Activated naive CD4-positive, alpha-beta T cell treated with anti-CD3 and anti-CD28 coated beads for 36 hours (primary cell): Measurements from ENCODE around the gene TAF4B. TPM values are rescaled to one million over a fixed set of nuclear protein-coding genes. Genes with fewer than 3 reads are reported as not detected.
A peak's percentile ranks its signal among the peaks of the same experiment; 100 is the strongest.
"Not testable (repeated sequence)": the region's sequence is repeated elsewhere in the genome, so short reads cannot be mapped to it uniquely, and the experiment has no call there.

Experiments used
- CTCF ChIA-PET: fragments of 350-600 bp; sonication (Branson Sonifier 250); formaldehyde crosslinking; loops from one replicate; lab custom pipeline; 2021; ENCODE audit warnings: antibody characterized with exemption; lab: Charles Lee
- DNase-seq: peaks from one replicate; pipeline ENCODE4 v3.0.0-alpha.2; 2020
- H3K27ac Mint-ChIP-seq: one replicate; pipeline ENCODE4 v1.8.0; 2021; ENCODE audit warnings: mild to moderate bottlenecking, mixed read lengths
- H3K27me3 Mint-ChIP-seq: one replicate; pipeline ENCODE4 v1.8.0; 2021; ENCODE audit warnings: low read depth, mixed read lengths
- H3K36me3 Mint-ChIP-seq: one replicate; pipeline ENCODE4 v1.8.0; 2021; ENCODE audit warnings: low read depth, mixed read lengths
- H3K4me1 Mint-ChIP-seq: one replicate; pipeline ENCODE4 v1.8.0; 2021; ENCODE audit warnings: low read depth, mixed read lengths
- H3K4me3 Mint-ChIP-seq: one replicate; pipeline ENCODE4 v1.8.0; 2021; ENCODE audit warnings: mild to moderate bottlenecking, moderate library complexity, mixed read lengths
- H3K9me3 Mint-ChIP-seq: one replicate; pipeline ENCODE4 v1.8.0; 2021; ENCODE audit warnings: mixed read lengths
- intact Hi-C: fragments of 100-400 bp; cut with micrococcal nuclease; formaldehyde crosslinking; loops from one replicate; pipeline ENCODE4 v1.15.1; 2023
- total RNA-seq, 2 experiments: library from RNA; stranded (reverse); gene quantifications; one replicate each; pipeline ENCODE4 v1.2.3, GENCODE V29; 2021

TAF4B gene, protein sequence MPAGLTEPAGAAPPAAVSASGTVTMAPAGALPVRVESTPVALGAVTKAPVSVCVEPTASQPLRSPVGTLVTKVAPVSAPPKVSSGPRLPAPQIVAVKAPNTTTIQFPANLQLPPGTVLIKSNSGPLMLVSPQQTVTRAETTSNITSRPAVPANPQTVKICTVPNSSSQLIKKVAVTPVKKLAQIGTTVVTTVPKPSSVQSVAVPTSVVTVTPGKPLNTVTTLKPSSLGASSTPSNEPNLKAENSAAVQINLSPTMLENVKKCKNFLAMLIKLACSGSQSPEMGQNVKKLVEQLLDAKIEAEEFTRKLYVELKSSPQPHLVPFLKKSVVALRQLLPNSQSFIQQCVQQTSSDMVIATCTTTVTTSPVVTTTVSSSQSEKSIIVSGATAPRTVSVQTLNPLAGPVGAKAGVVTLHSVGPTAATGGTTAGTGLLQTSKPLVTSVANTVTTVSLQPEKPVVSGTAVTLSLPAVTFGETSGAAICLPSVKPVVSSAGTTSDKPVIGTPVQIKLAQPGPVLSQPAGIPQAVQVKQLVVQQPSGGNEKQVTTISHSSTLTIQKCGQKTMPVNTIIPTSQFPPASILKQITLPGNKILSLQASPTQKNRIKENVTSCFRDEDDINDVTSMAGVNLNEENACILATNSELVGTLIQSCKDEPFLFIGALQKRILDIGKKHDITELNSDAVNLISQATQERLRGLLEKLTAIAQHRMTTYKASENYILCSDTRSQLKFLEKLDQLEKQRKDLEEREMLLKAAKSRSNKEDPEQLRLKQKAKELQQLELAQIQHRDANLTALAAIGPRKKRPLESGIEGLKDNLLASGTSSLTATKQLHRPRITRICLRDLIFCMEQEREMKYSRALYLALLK
- total RNA-seq: 10 to 100 TPM; 15.9 to 16.3 TPM

- no peaks in the 10 kb centered on the region for H3K27me3 Mint-ChIP-seq
- H3K36me3 Mint-ChIP-seq: peaks cover 8% of the 10 kb centered on the region
- DNase-seq: peak; percentile 95
- peak within 1 kb of the TSS; percentile 92 for H3K4me3 Mint-ChIP-seq
- intact Hi-C loops: loop anchor here (1.0 to 5.0 kb wide), 6 partner anchors 11 to 322 kb away; partner anchors contain the start of genes KCTD1, PSMA8 and SS18
- peaks cover 32% of the 10 kb centered on the region for H3K4me1 Mint-ChIP-seq
- CTCF ChIA-PET: no interaction called here
- no peaks in the 10 kb centered on the region for H3K9me3 Mint-ChIP-seq
- peak within 1 kb of the TSS; percentile 94 for H3K27ac Mint-ChIP-seq
Measured at GRCh38 chr18:26226229-26227050, at the start of gene TAF4B. Gene TAF4B, plus strand, starts transcription at chr18:26226445. Its CDS starts 489 bp downstream, at chr18:26226934.

- DNase-seq: no peak
- intact Hi-C loops: no loop called here
- no peaks in the 10 kb centered on the region for H3K4me1 Mint-ChIP-seq
- no peaks in the 10 kb centered on the region for H3K9me3 Mint-ChIP-seq
- no peaks in the 10 kb centered on the region for H3K27me3 Mint-ChIP-seq
- H3K4me3 Mint-ChIP-seq: no peak overlapping the region
- CTCF ChIA-PET: interaction anchor here (0.6 kb wide), 1 partner anchor 29 kb away, joined by 3 read pairs; no protein-coding TSS in a partner anchor
- H3K36me3 Mint-ChIP-seq: no peaks in the 10 kb centered on the region
- no peak overlapping the region for H3K27ac Mint-ChIP-seq
Measured at GRCh38 chr18:26181343-26181826, 44.9 kb upstream of the TAF4B start.

- H3K27ac Mint-ChIP-seq: no peak overlapping the region
- no peak overlapping the region for H3K4me3 Mint-ChIP-seq
- peaks cover 4% of the 10 kb centered on the region for H3K9me3 Mint-ChIP-seq
- no peaks in the 10 kb centered on the region for H3K27me3 Mint-ChIP-seq
- no peak for DNase-seq
- H3K36me3 Mint-ChIP-seq: no peaks in the 10 kb centered on the region
- H3K4me1 Mint-ChIP-seq: no peaks in the 10 kb centered on the region
- CTCF ChIA-PET: no interaction called here
- intact Hi-C loops: no loop called here
Measured at GRCh38 chr18:26183395-26184112, 42.7 kb upstream of the TAF4B start.

DNA sequence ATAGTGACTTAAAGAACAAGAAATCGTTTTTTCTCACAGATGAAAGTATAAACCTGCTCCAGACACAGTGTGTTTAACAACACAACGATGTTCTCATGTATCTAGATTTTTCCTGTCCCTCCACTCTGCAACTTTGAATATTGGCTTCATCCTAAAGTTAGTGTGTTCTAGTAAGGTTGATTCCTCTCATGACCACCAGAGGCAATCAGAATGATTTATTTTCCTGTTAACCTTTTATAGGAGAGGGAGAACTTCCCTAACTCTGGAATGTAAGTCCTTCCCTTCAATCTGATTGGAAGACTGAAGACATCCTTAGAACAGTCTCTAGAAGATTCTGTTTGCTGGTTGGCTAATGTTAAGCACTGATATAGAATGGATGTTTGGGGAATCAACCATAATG lies 41.0 kb upstream of the TAF4B start:
- intact Hi-C loops: no loop called here
- Mint-ChIP-seq H3K27ac (no peak overlapping the region), H3K9me3 (peaks cover 4% of the 10 kb centered on the region), H3K36me3 (no peaks in the 10 kb centered on the region), H3K4me3 (no peak overlapping the region), H3K27me3 (no peaks in the 10 kb centered on the region), H3K4me1 (peaks cover 9% of the 10 kb centered on the region)
- no peak for DNase-seq
- CTCF ChIA-PET: no interaction called here

- intact Hi-C loops: loop anchor here (1.0 kb wide), 3 partner anchors 25 to 100 kb away; partner anchors contain the start of genes SS18 and TAF4B
- peak; percentile 49 for DNase-seq
- H3K36me3 Mint-ChIP-seq: no peaks in the 10 kb centered on the region
Measured at GRCh38 chr18:26190506-26190905, 35.7 kb upstream of the TAF4B start.

DNA sequence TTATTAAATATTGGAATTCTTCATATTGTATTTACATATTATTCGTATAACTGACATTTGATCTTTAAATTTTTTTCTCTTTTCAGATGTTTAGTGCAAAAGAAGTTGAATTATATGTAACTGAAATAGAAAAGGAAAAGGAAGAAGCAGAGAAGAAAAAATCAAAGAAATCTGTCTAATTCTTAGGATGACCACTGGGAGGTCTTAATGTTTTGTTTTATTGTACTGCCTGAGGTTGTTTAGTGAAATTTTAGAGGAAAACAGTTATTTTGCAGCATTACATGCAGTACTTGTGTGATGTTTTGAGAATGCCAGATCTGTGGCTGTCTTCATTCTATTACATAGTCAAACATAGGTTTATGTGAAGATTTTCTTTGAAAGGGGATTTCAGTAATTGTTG lies 34.0 kb upstream of the TAF4B start:
- no peaks in the 10 kb centered on the region for H3K36me3 Mint-ChIP-seq
- CTCF ChIA-PET: no interaction called here
- intact Hi-C loops: no loop called here
- peaks cover 13% of the 10 kb centered on the region for H3K4me1 Mint-ChIP-seq
- no peak for DNase-seq
- H3K9me3 Mint-ChIP-seq: peaks cover 4% of the 10 kb centered on the region
- no peak overlapping the region for H3K4me3 Mint-ChIP-seq
- no peak overlapping the region for H3K27ac Mint-ChIP-seq
- H3K27me3 Mint-ChIP-seq: no peaks in the 10 kb centered on the region

More at GRCh38 chr18:26190506-26190905, 35.7 kb upstream of the TAF4B start:
- Mint-ChIP-seq H3K4me1 (peaks cover 13% of the 10 kb centered on the region), H3K27me3 (no peaks in the 10 kb centered on the region), H3K9me3 (peaks cover 4% of the 10 kb centered on the region), H3K4me3 (peak overlapping the region; percentile 74), H3K27ac (peak overlapping the region; percentile 63)
- CTCF ChIA-PET: no interaction called here

DNA sequence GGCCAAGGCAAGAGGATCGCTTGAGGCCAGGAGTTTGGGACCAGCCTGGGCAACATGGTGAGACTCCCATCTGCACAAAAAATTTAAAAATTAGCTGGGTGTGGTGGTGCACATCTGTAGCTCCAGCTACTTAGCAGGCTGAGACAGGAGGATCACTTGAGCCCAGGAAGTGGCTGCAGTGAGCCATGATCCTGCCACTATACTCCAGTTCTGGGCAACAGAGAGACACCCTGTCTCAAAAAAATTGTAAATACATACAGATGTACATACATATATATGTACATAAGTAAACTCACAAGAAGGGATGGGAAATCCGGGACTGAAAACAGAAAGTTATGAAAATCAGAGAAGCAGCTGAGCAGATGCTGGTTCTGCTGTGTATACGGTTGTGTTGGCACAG lies 29.6 kb upstream of the TAF4B start:
- no peak overlapping the region for H3K27ac Mint-ChIP-seq
- CTCF ChIA-PET: no interaction called here
- H3K4me1 Mint-ChIP-seq: no peaks in the 10 kb centered on the region
- no peaks in the 10 kb centered on the region for H3K36me3 Mint-ChIP-seq
- no peak overlapping the region for H3K4me3 Mint-ChIP-seq
- no peaks in the 10 kb centered on the region for H3K9me3 Mint-ChIP-seq
- intact Hi-C loops: no loop called here
- no peaks in the 10 kb centered on the region for H3K27me3 Mint-ChIP-seq
- no peak for DNase-seq

- H3K27me3 Mint-ChIP-seq, DNase-seq, H3K4me1 Mint-ChIP-seq, H3K4me3 Mint-ChIP-seq, intact Hi-C loops, H3K27ac Mint-ChIP-seq, CTCF ChIA-PET, H3K36me3 Mint-ChIP-seq, H3K9me3 Mint-ChIP-seq: not testable (repeated sequence)
Measured at GRCh38 chr18:26202001-26202400, 24.2 kb upstream of the TAF4B start.

DNA sequence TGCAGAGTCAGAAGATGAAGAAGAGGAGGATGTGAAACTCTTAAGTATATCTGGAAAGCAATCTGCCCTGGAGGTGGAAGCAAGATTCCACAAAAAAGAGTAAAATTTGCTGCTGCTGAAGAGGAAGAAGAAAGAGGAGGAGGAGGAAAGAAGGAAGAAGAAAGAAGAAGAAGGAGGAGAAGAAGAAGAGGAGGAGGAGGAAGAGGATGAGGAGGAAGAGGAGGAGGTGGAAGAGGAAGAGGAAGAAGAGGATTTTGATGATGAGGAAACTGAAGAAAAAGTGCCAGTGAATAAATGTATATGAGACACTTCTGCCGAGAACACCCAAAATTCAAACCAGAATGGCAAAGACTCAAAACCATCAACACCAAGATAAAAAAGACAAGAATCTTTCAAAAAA lies 20.9 kb upstream of the TAF4B start:
- DNase-seq: no peak
- Mint-ChIP-seq H3K36me3 (no peaks in the 10 kb centered on the region), H3K27ac (no peak overlapping the region), H3K9me3 (no peaks in the 10 kb centered on the region), H3K4me3 (no peak overlapping the region), H3K4me1 (peaks cover 8% of the 10 kb centered on the region), H3K27me3 (no peaks in the 10 kb centered on the region)
- intact Hi-C loops: no loop called here
- CTCF ChIA-PET: no interaction called here

DNA sequence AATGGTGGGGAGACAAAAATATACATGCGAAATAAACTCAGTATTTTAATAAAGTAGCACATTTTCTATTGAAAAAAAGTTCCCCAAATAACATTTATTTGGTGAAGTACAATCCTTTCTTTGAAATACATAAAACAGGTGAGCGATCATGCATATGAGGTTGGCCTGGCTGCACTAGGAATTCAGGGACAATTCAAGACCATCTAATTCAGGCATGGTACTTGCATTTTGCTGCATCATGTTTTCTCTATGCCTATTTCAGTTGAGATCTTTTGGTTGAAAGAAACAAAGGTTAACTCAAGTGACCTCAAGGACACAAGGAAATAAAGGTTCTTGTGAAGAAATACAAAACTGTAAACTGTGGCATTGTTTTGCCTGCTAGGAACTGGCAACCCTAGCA lies 19.8 kb upstream of the TAF4B start:
- H3K27ac Mint-ChIP-seq: no peak overlapping the region
- H3K4me1 Mint-ChIP-seq: peaks cover 12% of the 10 kb centered on the region
- H3K36me3 Mint-ChIP-seq: no peaks in the 10 kb centered on the region
- CTCF ChIA-PET: interaction anchor here (0.6 kb wide), 2 partner anchors 322 to 343 kb away, joined by 3 to 4 read pairs; no protein-coding TSS in a partner anchor
- H3K27me3 Mint-ChIP-seq: no peaks in the 10 kb centered on the region
- intact Hi-C loops: no loop called here
- no peaks in the 10 kb centered on the region for H3K9me3 Mint-ChIP-seq
- H3K4me3 Mint-ChIP-seq: no peak overlapping the region
- no peak for DNase-seq

DNA sequence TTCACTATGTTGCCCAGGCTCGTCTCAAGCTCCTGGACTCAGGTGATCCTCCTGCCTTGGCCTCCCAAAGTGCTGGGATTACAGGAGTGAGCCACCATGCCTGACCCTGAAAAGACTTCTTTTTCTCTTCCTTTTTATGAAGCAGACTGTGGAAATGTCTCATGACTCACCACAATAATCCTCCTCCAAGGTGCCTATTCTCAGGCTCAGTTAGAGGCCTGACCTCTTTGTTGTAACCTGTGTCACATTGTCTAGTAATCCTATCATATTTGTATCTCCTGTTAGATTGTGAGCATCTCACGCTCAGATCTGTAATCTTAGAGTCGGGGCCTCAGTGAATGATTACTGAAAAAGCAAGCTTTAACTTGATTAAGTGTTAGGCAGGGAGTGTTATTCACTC lies 18.3 kb upstream of the TAF4B start:
- H3K27me3 Mint-ChIP-seq: no peaks in the 10 kb centered on the region
- H3K9me3 Mint-ChIP-seq: no peaks in the 10 kb centered on the region
- peaks cover 12% of the 10 kb centered on the region for H3K4me1 Mint-ChIP-seq
- no peak for DNase-seq
- CTCF ChIA-PET: interaction anchor here (0.6 to 0.7 kb wide), 2 partner anchors 24 to 186 kb away, joined by 3 read pairs; no protein-coding TSS in a partner anchor
- no peak overlapping the region for H3K27ac Mint-ChIP-seq
- intact Hi-C loops: no loop called here
- no peak overlapping the region for H3K4me3 Mint-ChIP-seq
- H3K36me3 Mint-ChIP-seq: no peaks in the 10 kb centered on the region
